Activated CD4-positive, CD25-positive, alpha-beta regulatory T cell (primary cell): ENCODE data around the gene PHC3.
"Not testable (repeated sequence)": the region's sequence is repeated elsewhere in the genome, so short reads cannot be mapped to it uniquely, and the experiment has no call there.

ENCODE experiments used
- DNase-seq, 4 experiments: peaks; one replicate each; lab custom pipeline; 2025; lab: John Stamatoyannopoulos, UW

The PHC3 gene

GRCh38 chr3:170195759-170196158 is 14.2 kb upstream of the PHC3 start:
- not testable (repeated sequence) for DNase-seq

- no peak for DNase-seq
Observed at GRCh38 chr3:170189398-170190256, 8.1 kb upstream of the PHC3 start.

- no peak for DNase-seq
Observed at GRCh38 chr3:170180079-170180907, 1.2 kb downstream of the PHC3 start.

GRCh38 chr3:170179432-170179831 is 2.1 kb downstream of the PHC3 start:
- DNase-seq, result no peak

- DNase-seq, result peak; percentile 2 to 27 (median 7)
Observed at GRCh38 chr3:170178651-170179050, 2.9 kb downstream of the PHC3 start.

- DNase-seq, result no peak
Observed at GRCh38 chr3:170171563-170171962, 10.0 kb downstream of the PHC3 start.

GRCh38 chr3:170164717-170165116 is 16.8 kb downstream of the PHC3 start:
- DNase-seq, result no peak

GRCh38 chr3:170163956-170164645 is 17.4 kb downstream of the PHC3 start:
- no peak for DNase-seq

- DNase-seq, result no peak
Observed at GRCh38 chr3:170162630-170163029, 18.9 kb downstream of the PHC3 start.

- DNase-seq, result no peak
Observed at GRCh38 chr3:170162052-170162451, 19.5 kb downstream of the PHC3 start.

- DNase-seq, result no peak
Observed at GRCh38 chr3:170159933-170160332, 21.6 kb downstream of the PHC3 start.

GRCh38 chr3:170159459-170159858 is 22.1 kb downstream of the PHC3 start:
- no peak for DNase-seq

- no peak for DNase-seq
Observed at GRCh38 chr3:170155604-170156003, 25.9 kb downstream of the PHC3 start.

- DNase-seq, result no peak
Observed at GRCh38 chr3:170154569-170155143, 26.9 kb downstream of the PHC3 start.

- no peak for DNase-seq
Observed at GRCh38 chr3:170154084-170154483, 27.4 kb downstream of the PHC3 start.

- no peak for DNase-seq
Observed at GRCh38 chr3:170151536-170151935, 30.0 kb downstream of the PHC3 start.

GRCh38 chr3:170149016-170149415 is 32.5 kb downstream of the PHC3 start:
- DNase-seq, result no peak

GRCh38 chr3:170145278-170145677 is 36.3 kb downstream of the PHC3 start:
- DNase-seq, result no peak

GRCh38 chr3:170144437-170144843 is 37.1 kb downstream of the PHC3 start:
- no peak for DNase-seq

- no peak for DNase-seq
Observed at GRCh38 chr3:170142373-170142772, 39.2 kb downstream of the PHC3 start.

- no peak for DNase-seq
Observed at GRCh38 chr3:170137986-170138385, 43.5 kb downstream of the PHC3 start.

GRCh38 chr3:170132335-170132734 is 49.2 kb downstream of the PHC3 start:
- no peak for DNase-seq
